Measurements from ENCODE around the gene PRKN.
"Not testable (repeated sequence)": the region's sequence is repeated elsewhere in the genome, so short reads cannot be mapped to it uniquely, and the experiment has no call there.

Gene PRKN

DNA sequence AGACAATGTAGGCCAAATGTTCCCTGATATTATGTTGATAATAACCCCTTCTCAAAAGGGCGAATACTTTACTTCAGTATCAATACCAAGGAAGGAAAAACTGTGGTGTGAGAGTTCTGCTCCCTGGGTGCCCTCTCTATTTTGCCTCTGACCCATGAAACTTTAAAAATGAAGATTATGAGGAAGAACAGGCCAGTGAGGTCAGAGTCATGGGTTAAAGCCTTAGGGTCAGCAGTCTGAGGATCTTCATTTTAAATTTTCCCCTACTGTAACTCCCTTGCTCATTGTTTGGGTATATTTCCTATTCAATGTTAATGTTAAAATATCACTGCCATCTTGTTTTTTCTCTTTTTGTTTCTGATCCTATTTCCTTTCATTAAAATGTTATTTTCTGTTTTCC, 47.9 kb downstream of the PRKN start:
- no peak overlapping the region for H3K9ac ChIP-seq (ENCODE audit: low read depth, low read length)
- H3K9me3 ChIP-seq (ENCODE audit: control insufficient read depth, insufficient read depth, low read length): no peaks in the 10 kb centered on the region
- H3K4me1 ChIP-seq (ENCODE audit: insufficient read depth, low read length): no peaks in the 10 kb centered on the region
- H3K36me3 ChIP-seq (ENCODE audit: insufficient read depth, low read length): no peaks in the 10 kb centered on the region

DNA sequence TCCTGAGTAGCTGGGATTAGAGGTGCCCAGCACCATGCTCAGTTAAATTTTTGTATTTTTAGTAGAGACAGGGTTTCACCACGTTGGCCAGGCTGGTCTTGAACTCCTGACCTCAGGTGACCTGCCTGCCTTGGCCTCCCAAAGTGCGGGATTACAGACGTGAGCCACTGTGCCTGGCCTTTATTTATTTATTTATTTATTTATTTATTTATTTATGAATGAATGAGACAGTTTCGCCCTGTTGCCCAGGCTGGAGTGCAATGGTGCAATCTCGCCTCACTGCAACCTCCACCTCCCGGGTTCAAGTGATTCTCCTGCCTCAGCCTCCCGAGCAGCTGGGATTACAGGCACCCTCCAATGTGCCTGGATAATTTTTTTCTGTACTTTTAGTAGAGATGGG, 48.7 kb downstream of the PRKN start:
- not testable (repeated sequence) for H3K9me3 ChIP-seq (ENCODE audit: control insufficient read depth, insufficient read depth, low read length); H3K36me3 ChIP-seq (ENCODE audit: insufficient read depth, low read length); H3K4me1 ChIP-seq (ENCODE audit: insufficient read depth, low read length); H3K9ac ChIP-seq (ENCODE audit: low read depth, low read length)

DNA sequence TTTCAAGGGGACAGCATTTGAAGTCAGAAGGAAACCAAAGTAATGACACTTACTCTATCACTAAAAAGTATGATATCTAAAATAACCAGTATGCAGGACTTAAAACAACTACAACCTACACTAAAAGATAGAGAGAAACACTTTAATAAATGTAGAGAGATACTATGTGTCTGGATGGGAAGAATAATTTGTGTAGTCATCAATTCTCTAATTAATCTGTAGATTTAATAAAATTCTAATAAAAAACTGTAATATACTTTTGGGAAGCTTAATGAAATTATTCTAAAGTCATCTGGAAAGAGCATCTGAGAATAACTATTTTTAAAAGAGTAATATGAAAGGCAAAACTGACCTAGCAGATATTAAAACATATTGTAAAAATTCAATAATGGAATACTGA, 52.1 kb downstream of the PRKN start:
- H3K36me3 ChIP-seq (ENCODE audit: insufficient read depth, low read length): no peaks in the 10 kb centered on the region
- no peaks in the 10 kb centered on the region for H3K4me1 ChIP-seq (ENCODE audit: insufficient read depth, low read length)
- H3K9ac ChIP-seq (ENCODE audit: low read depth, low read length): no peak overlapping the region
- no peaks in the 10 kb centered on the region for H3K9me3 ChIP-seq (ENCODE audit: control insufficient read depth, insufficient read depth, low read length)

GRCh38 chr6:162674452-162674851, 53.1 kb downstream of the PRKN start:
- H3K4me1 ChIP-seq (ENCODE audit: insufficient read depth, low read length): peaks cover 2% of the 10 kb centered on the region; the same call in 1 of the 2 replicates
- H3K9me3 ChIP-seq (ENCODE audit: control insufficient read depth, insufficient read depth, low read length): no peaks in the 10 kb centered on the region
- no peaks in the 10 kb centered on the region for H3K36me3 ChIP-seq (ENCODE audit: insufficient read depth, low read length)
- H3K9ac ChIP-seq (ENCODE audit: low read depth, low read length): no peak overlapping the region

DNA sequence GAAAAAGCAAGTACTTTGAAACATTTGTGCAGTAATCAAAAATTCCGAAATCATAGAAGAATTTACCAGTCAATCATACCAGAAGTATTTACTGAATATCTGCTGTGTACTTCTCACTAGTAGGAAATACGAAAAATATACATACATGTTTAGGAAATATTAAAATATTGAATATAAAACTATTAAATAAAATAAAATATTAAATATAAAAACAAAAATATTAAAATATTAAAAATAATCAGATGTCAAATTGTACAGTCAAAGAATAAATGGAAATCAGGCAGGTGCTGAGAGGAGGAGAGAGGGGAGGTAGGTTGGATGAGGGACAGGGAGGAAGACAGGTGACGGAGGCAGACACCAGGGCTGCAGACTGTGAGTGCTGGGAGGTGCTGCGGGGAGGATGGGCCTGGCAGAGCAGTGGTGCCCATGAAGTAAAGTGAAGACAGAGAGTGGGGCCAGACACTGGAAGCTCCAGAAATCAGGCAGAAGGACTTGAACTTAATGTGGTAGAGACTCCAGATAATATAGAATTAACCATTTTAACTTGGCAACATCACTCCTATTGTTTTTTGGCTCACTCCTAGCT, 55.9 kb downstream of the PRKN start:
- Histone ChIP-seq H3K9me3 (ENCODE audit: control insufficient read depth, insufficient read depth, low read length) (no peaks in the 10 kb centered on the region), H3K9ac (ENCODE audit: low read depth, low read length) (no peak overlapping the region), H3K4me1 (ENCODE audit: insufficient read depth, low read length) (peaks cover 2% of the 10 kb centered on the region; the same call in 1 of the 2 replicates), H3K36me3 (ENCODE audit: insufficient read depth, low read length) (no peaks in the 10 kb centered on the region)

GRCh38 chr6:162670345-162670744, 57.2 kb downstream of the PRKN start:
- Histone ChIP-seq H3K36me3 (ENCODE audit: insufficient read depth, low read length) (no peaks in the 10 kb centered on the region), H3K9ac (ENCODE audit: low read depth, low read length) (no peak overlapping the region), H3K4me1 (ENCODE audit: insufficient read depth, low read length) (peaks cover 2% of the 10 kb centered on the region; the same call in 1 of the 2 replicates), H3K9me3 (ENCODE audit: control insufficient read depth, insufficient read depth, low read length) (no peaks in the 10 kb centered on the region)

GRCh38 chr6:162666246-162666645, 61.3 kb downstream of the PRKN start:
- H3K9ac ChIP-seq (ENCODE audit: low read depth, low read length): no peak overlapping the region
- H3K4me1 ChIP-seq (ENCODE audit: insufficient read depth, low read length): peaks cover 2% of the 10 kb centered on the region; the same call in 1 of the 2 replicates
- no peaks in the 10 kb centered on the region for H3K36me3 ChIP-seq (ENCODE audit: insufficient read depth, low read length)
- H3K9me3 ChIP-seq (ENCODE audit: control insufficient read depth, insufficient read depth, low read length): no peaks in the 10 kb centered on the region; the same call in 1 of the 2 replicates

DNA sequence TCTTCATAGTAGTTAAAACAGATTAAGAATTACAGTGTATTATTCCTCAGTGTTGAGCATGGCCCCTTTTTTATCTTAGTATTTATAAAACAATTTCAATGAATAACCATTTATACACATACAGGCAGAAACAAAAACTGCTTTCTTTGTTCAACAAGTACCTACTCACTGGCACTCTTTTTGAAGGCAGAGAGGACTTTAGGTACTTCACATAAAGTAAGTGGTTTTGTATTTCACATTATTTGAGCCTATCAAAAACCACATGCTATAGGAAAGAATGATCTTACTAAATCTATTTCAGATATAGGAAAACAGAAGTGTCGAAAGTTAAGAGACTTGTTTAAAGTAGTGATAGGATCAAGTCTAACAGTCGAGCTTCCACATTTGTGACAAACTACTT, 73.8 kb downstream of the PRKN start:
- Histone ChIP-seq H3K4me1 (ENCODE audit: insufficient read depth, low read length) (no peaks in the 10 kb centered on the region), H3K36me3 (ENCODE audit: insufficient read depth, low read length) (no peaks in the 10 kb centered on the region), H3K9me3 (ENCODE audit: control insufficient read depth, insufficient read depth, low read length) (no peaks in the 10 kb centered on the region), H3K9ac (ENCODE audit: low read depth, low read length) (no peak overlapping the region)

- H3K36me3 ChIP-seq (ENCODE audit: insufficient read depth, low read length): no peaks in the 10 kb centered on the region
- H3K9ac ChIP-seq (ENCODE audit: low read depth, low read length): no peak overlapping the region
- no peaks in the 10 kb centered on the region for H3K4me1 ChIP-seq (ENCODE audit: insufficient read depth, low read length)
- no peaks in the 10 kb centered on the region for H3K9me3 ChIP-seq (ENCODE audit: control insufficient read depth, insufficient read depth, low read length)
Observed at GRCh38 chr6:162651505-162651904, 76.1 kb downstream of the PRKN start.

DNA sequence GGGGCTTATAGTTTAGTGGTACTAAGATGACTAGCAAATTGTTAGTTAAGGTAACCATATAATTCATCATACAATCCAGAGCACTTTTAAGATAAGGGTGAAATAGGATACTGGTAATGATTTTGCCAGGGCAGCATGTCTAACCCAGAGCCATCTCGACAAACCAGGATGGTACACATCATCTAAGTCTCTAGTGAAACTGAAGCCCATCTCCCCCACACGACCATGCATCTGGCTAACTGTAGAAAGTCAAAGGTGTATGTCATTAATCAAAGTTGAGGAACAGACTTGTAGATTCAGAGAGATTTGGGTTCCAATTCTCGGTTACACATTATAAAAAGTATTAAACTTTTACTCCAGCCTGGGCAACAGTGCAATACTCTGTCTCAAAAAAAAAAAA, 78.3 kb downstream of the PRKN start:
- Histone ChIP-seq H3K36me3 (ENCODE audit: insufficient read depth, low read length) (no peaks in the 10 kb centered on the region), H3K9ac (ENCODE audit: low read depth, low read length) (no peak overlapping the region), H3K4me1 (ENCODE audit: insufficient read depth, low read length) (no peaks in the 10 kb centered on the region), H3K9me3 (ENCODE audit: control insufficient read depth, insufficient read depth, low read length) (no peaks in the 10 kb centered on the region)

GRCh38 chr6:162644153-162644552, 83.4 kb downstream of the PRKN start:
- Histone ChIP-seq H3K4me1 (ENCODE audit: insufficient read depth, low read length) (no peaks in the 10 kb centered on the region), H3K9ac (ENCODE audit: low read depth, low read length) (no peak overlapping the region), H3K36me3 (ENCODE audit: insufficient read depth, low read length) (no peaks in the 10 kb centered on the region), H3K9me3 (ENCODE audit: control insufficient read depth, insufficient read depth, low read length) (no peaks in the 10 kb centered on the region)

DNA sequence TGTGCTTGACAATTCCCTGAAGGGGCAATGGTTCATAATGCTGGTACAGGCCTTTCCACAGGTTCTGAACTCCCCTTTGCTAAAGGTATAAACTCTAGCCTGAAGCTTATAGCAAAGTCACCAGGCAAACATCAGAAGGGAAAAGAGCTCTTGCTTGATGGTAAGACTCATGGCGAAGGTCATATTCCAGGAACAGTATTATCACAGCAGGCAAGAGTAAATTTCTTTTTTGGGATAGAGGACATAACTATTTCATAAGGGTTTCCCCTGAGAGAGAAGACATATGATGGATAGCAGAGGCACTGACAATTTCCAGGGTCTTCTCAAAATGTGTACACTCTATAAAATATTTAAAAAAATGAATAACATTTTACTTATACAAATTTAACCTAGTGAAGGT, 86.8 kb downstream of the PRKN start:
- Histone ChIP-seq H3K9me3 (ENCODE audit: control insufficient read depth, insufficient read depth, low read length) (no peaks in the 10 kb centered on the region), H3K4me1 (ENCODE audit: insufficient read depth, low read length) (no peaks in the 10 kb centered on the region), H3K9ac (ENCODE audit: low read depth, low read length) (no peak overlapping the region), H3K36me3 (ENCODE audit: insufficient read depth, low read length) (no peaks in the 10 kb centered on the region)

DNA sequence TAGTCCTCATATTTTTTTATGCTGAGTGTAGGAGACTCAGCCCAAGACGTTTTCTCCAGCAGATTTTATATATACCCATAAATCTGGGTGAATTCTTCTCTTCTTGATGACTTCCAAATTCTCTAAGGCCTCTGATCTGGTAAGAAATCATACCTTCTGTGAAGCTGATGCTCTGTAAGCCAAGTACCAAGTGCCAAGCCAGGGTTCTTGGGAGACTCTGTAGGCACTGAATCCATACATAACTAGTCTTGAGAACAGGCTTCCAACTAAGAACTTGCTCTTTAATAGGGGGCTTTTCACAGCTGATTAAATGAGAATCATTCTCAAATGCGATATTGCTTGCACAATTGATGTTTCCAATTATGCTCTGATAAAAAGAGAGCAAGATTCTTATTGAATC, 87.6 kb downstream of the PRKN start:
- no peaks in the 10 kb centered on the region for H3K4me1 ChIP-seq (ENCODE audit: insufficient read depth, low read length)
- no peaks in the 10 kb centered on the region for H3K36me3 ChIP-seq (ENCODE audit: insufficient read depth, low read length)
- no peaks in the 10 kb centered on the region for H3K9me3 ChIP-seq (ENCODE audit: control insufficient read depth, insufficient read depth, low read length)
- H3K9ac ChIP-seq (ENCODE audit: low read depth, low read length): no peak overlapping the region

GRCh38 chr6:162638931-162639574, 88.5 kb downstream of the PRKN start:
- Histone ChIP-seq H3K36me3 (ENCODE audit: insufficient read depth, low read length) (no peaks in the 10 kb centered on the region), H3K4me1 (ENCODE audit: insufficient read depth, low read length) (no peaks in the 10 kb centered on the region), H3K9ac (ENCODE audit: low read depth, low read length) (no peak overlapping the region), H3K9me3 (ENCODE audit: control insufficient read depth, insufficient read depth, low read length) (no peaks in the 10 kb centered on the region)

- Histone ChIP-seq H3K4me1 (ENCODE audit: insufficient read depth, low read length) (no peaks in the 10 kb centered on the region), H3K36me3 (ENCODE audit: insufficient read depth, low read length) (no peaks in the 10 kb centered on the region), H3K9me3 (ENCODE audit: control insufficient read depth, insufficient read depth, low read length) (no peaks in the 10 kb centered on the region), H3K9ac (ENCODE audit: low read depth, low read length) (no peak overlapping the region)
Observed at GRCh38 chr6:162637317-162637716, 90.2 kb downstream of the PRKN start.
